ENCODE measurements around the gene SETMAR.
"Not testable (repeated sequence)": the region's sequence is repeated elsewhere in the genome, so short reads cannot be mapped to it uniquely, and the experiment has no call there.

SETMAR gene

DNA sequence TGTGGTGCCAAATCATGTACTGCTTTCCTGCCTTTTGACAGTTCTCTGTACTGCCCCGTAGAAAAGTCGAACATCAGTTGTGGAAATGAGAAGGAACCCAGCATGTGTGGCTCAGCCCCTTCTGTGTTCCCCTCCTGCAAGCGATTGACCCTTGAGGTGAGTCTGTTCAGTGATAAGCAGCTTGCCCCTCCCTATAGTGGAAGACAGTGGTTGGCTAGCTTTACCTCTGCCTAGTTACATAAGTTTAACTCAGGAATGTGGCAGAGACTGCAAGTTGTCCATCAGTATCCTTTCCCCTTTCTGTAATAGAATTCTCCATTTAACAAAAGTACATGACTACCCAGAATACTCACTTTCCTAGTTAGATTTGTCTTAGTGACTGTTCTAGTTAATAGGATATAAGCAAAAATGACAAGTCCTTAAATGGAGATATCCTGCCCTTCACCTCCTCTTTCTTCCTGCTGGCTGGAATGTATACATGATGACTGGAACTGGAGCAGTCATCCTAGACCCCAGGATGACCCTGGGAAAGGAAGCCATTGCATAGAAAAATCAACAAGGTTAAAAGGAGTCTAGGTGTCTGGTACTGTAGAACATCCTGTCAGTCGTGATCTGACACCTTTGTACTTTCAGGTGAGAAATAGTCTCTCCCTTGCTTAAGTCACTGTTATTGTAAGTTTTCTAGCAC lies 10.6 kb downstream of the SETMAR start:
- in situ Hi-C loops (cut with MboI; ENCODE audit: low sequenced_read_pairs): no loop called here

DNA sequence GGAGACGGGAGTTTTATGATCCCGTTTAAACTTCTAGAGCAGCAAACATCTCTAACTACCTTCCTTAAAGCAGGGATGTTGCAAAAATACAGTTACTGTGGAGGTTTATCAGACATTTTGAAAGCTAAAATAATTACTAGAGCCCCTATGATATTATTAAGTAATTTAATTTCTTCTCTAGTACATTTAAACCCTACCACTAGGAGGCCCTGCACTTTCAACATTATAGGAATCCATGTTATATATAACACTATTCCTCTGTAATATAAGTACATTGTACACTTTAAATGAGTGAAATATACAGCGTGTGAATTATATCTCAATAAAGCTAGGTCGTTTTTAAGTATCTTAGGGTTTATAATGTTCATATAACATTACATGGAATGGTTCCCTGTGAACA lies 11.5 kb downstream of the SETMAR start:
- in situ Hi-C loops (cut with MboI; ENCODE audit: low sequenced_read_pairs): no loop called here

DNA sequence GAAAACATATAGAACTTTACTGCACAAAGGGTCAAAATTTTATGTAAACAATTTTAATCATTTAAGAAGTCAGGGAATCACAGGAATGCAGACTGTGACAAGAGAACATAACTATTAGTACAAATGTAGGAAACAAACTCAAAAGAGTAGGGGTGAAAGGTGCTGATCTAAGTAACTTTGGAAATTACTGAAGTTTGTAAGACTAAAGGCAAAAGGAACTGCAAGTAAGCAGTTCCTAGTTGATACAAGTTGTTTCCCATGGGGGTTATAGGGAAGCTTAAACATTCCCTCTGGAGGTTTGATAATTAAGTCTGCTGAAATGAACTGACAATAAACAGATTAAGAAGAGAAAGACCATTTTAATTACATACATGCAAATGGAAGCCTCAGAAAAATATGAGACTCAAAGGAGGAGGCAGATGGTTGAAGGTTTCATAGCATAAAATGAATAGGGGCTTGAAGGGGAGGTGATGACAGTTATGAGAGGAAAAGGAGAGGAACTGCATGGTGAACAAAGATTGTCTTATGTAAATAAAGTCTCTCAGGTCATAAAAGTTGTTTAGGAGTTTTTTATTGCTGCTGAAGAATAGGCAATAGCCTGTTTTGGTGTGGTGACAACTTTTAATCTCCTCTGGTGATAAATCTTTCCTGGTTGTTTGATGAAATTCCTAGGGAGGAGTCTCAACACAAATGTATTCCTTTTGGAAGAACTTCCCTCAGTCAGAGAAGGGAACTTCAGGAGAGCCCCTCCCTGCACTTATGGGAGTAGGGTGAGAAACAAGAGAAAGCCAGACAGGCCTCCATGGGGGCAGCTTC lies 17.1 kb downstream of the SETMAR start:
- in situ Hi-C loops (cut with MboI; ENCODE audit: low sequenced_read_pairs): no loop called here

DNA sequence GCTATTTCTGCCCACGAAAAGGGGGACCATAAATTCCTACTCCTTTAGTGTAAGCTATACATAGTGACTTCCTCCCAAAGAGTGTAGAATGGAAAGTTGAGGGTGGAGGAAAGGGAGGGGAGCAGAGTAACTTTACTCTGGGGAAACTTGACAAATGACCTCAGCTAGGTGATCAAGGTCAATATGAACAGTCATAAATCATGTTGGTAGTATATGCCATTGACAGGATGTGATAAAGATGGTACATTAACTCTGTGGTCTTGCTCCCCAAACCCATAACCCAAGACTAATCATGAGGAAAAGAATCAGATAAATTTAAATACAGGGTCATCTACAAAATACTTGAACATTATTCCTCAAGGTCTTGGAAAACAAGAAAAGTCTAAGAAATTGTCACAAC lies 18.6 kb downstream of the SETMAR start:
- in situ Hi-C loops (cut with MboI; ENCODE audit: low sequenced_read_pairs): no loop called here

DNA sequence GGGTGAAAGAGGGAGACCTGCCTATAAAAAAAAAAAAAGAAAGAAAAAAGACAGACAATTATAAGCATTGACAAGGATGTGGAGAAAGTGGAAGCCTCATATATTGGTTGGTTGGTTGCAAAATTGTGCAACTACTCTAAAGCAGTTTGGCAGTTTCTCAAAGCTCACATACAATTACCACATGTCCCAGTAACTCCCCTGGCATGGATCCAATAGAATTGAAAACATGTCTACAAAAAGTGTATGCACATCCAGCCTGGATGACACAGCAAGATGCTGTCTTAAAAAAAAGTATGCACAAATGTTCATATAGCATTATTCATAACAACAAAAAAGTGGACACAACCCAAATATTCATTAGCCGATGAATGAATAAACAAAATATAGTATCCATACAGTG lies 19.5 kb downstream of the SETMAR start:
- in situ Hi-C loops (cut with MboI; ENCODE audit: low sequenced_read_pairs): no loop called here

DNA sequence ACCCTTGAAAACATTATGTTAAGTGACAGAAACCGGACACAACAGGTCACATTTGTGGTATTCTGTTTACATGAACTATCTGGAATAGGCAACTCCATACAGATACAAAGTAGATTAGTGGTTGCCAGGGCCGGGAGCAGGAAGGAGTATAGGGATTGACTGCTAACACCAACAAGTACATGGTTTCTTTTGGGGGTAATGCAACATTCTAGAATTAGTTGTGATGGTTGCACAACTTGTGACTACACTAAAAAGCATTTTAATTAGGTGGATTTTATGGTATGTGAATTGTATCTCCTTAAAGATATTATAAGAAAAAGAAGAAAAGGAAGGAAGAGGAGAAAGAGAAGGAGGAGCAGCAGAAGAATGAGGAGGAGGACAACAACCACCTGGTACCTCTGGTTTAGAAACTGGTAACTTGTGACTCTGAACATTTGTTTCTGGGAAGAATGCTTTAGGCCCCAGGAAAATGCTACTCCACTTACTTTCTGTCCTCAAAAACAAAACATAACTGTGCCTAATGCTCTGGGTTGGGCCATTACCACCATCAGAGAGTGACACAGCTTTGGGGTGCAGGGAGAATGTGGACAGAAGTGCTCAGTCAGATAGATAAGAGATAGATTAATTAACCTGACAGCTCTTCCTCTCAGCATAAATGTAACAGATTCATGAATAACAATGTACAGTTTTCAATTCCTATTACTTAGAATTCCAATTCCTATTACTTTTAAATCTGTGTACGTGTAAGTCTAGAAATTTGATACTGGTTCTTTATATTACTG lies 20.3 kb downstream of the SETMAR start:
- in situ Hi-C loops (cut with MboI; ENCODE audit: low sequenced_read_pairs): no loop called here

DNA sequence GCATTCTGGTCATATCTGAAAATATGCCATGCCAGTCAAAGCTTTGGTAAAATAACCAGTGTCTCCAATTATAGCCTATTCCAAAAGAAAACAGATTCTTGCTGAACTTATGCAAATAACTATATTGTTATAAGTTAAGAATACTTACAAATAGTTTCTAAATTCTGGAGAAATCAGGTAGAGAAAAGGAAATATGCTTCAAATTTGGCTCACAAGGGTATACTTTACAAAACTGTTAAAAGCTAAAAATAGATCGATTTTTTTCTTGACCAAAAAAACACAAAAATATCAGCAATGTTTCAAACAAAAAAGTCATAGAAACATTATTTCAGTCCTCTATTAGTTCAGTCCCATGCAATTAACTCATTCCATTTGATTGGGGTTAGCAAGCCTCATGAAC lies 23.7 kb downstream of the SETMAR start:
- in situ Hi-C loops (cut with MboI; ENCODE audit: low sequenced_read_pairs): no loop called here

DNA sequence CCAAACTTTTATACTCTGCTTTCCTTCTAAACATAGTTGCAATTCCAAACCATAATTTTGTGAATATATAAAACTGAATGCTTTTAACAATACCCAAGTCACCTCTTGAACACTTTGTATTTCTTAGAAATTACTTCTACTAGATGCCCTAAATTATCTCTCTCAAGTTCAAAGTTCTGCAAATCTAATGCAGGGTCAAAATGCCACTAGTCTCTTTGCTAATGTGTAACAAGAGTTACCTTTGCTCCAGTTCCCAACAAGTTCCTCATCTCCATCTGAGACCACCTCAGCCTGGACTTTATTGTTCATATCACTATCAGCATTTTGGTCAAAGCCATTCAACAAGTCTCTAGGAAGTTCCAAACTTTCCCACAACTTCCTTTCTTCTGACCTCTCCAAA lies 26.6 kb downstream of the SETMAR start:
- in situ Hi-C loops (cut with MboI; ENCODE audit: low sequenced_read_pairs): not testable (repeated sequence)

DNA sequence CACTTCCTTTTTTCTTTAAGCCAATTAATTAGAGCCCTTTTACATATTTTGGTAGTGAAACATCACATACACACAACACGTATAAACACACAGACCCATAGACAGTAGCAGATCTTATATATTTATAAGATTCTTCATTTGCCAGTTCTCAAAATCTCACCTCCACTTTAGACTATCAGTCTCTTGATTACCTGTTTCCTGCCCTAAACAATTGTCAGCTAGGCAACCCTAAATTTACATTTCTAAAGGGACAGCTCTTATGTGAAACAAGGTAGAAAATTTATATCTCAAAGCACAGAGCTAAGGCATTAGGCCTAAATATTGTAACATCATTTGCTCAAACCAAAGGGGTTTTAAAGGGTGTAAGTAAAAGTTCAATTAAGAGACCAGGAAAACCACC lies 28.9 kb downstream of the SETMAR start:
- in situ Hi-C loops (cut with MboI; ENCODE audit: low sequenced_read_pairs): no loop called here

DNA sequence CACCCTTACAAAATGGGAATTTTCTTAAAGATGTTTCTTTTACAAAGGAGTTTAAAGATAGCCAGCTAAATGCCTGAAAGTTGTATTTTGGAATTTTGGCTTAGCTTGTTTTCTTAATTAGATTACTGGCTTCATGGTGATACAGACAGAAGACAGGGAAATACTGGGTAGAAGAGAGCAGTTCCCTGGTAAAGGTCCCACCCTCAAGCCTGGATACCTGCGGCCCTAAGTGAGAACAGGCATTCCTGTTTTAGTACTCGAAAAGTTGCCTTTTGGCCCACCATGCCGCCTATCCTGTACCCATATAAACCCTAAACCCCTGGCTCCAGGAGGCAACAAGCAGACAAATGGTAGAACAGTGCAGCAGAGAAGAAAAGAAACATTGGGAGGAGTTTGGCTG lies 29.4 kb downstream of the SETMAR start:
- in situ Hi-C loops (cut with MboI; ENCODE audit: low sequenced_read_pairs): no loop called here

DNA sequence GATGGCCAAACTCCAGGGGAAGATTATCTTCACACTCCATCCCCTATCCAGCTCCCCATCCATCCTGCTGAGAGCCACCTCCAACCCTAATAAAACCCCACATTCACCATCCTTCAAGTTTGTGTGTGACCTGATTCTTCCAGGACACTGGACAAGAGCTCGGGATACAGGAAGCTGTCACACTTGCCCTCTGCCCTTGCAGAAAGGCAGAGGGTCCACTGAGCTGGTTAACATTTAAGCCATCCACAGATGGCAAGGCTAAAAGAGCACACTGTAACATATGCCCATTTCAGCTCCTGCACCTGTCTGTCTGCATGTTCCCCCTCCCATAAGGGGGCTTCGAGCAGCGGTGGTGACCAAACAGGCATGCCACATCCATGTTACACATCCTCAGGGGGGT lies 29.8 kb downstream of the SETMAR start:
- in situ Hi-C loops (cut with MboI; ENCODE audit: low sequenced_read_pairs): no loop called here

DNA sequence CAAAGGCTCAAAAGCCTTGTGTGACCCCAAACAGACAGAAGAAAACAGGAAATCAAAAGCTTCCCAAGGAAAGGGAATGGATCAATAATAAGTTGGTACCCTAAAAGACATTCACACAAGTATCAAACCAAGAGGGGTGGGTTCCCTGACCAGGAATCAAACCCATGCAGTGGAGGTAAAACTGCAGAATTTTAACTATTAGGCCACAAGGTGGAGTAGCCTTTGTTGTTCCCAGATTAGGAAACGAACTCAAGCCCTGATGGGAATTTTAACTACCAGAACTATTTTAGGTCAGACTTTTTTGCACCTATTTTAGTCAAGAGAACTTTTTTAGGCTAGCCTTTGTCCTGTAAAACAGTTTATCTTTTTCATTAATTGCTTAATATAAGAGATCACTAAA lies 31.4 kb downstream of the SETMAR start:
- in situ Hi-C loops (cut with MboI; ENCODE audit: low sequenced_read_pairs): no loop called here

DNA sequence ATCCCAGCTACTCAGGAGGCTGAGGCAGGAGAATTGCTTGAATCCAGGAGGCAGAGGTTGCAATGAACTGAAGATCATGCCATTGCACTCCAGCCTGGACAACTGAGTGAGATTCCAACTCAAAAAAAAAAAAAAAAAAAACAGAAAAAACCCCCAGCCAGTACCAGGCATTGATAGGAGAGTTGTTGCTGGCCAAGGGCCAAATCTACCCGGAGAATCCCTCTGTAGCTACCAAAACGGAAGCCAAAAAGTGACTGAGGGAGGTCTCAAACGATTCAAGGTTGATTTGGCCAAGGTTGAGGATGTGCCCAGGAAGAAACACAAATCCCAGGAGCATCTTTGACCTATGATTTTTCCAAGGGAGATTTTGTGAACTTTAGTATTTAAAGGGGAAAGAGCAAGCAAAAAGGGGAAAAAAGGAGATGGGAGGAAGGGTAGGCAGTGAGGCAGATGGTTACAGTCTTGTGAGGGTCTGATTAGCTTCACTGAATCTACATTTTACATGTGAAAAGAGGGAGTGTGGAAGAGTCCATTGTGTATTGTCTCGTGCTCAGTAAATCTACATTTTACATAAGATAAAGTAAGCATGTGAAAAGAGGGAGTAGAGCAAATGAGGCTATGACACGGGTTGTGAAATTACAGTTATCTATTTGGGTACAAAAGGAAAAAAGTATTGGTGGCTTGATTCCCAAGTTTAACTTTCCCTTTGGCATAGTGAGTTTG lies 32.8 kb downstream of the SETMAR start:
- in situ Hi-C loops (cut with MboI; ENCODE audit: low sequenced_read_pairs): no loop called here

DNA sequence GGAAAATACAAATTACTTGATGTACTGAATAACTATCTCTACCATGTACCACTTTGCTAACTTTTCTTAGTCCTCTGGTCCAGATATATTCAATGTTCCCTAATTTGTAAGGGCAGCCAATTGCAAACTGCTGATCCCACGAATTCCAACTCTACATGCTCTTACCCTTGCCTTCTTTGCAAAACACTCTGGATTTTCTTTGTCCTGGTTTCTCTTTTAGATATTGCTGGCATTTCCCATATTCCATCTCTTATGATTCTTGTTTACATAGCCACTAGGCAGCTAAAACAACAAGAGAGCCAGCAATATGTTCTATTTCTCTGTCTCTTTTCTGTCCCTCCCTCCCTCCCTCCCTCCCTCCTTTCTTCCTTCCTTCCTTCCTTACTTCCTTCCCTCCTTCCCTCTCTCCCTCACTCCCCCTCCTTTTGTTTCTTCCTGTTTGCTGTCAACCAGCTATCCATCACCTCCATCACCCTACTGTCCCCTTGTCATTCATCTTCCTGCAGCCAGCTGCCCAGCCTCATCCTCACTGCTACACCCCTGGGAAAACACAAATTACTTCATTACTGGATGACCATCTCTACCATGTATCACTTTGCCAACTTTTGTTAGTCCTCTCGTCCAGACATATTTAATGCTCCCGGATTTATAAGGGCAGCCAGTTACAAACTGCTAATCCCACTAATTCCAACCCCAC lies 33.8 kb downstream of the SETMAR start:
- in situ Hi-C loops (cut with MboI; ENCODE audit: low sequenced_read_pairs): no loop called here

DNA sequence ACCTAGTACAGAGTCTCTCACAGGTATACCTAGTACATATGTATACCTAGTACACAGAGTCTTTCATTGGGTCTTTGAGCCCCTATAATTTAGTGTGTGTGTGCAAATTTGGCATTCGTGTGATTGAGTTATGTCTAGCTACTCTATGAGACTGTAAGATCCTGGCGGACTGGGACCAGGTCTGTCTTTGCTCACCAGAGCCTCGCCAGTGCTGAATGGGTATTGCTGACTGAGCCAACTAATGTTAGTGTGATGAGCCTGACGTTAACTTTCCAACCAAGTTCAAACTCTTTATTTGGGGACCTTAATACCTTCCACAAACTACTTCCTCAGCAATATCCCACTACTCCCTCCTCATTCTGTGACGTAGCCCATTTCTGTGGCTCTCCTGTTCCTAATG lies 35.6 kb downstream of the SETMAR start:
- in situ Hi-C loops (cut with MboI; ENCODE audit: low sequenced_read_pairs): no loop called here

DNA sequence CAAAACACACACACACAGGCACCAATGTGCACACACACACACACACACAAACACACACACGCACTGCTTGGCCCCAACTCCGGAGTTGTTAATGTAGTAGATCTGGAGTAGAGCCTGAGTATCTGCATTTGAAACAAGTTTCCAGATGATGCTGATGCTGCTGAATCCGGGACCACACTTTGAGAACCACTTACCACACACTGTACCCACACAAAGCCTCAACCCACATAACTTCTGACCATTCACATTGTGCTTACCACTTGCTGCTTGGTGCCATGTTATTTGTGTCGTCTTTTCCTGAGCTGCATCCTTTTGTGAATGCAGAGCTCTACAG lies 36.9 kb downstream of the SETMAR start:
- in situ Hi-C loops (cut with MboI; ENCODE audit: low sequenced_read_pairs): no loop called here

DNA sequence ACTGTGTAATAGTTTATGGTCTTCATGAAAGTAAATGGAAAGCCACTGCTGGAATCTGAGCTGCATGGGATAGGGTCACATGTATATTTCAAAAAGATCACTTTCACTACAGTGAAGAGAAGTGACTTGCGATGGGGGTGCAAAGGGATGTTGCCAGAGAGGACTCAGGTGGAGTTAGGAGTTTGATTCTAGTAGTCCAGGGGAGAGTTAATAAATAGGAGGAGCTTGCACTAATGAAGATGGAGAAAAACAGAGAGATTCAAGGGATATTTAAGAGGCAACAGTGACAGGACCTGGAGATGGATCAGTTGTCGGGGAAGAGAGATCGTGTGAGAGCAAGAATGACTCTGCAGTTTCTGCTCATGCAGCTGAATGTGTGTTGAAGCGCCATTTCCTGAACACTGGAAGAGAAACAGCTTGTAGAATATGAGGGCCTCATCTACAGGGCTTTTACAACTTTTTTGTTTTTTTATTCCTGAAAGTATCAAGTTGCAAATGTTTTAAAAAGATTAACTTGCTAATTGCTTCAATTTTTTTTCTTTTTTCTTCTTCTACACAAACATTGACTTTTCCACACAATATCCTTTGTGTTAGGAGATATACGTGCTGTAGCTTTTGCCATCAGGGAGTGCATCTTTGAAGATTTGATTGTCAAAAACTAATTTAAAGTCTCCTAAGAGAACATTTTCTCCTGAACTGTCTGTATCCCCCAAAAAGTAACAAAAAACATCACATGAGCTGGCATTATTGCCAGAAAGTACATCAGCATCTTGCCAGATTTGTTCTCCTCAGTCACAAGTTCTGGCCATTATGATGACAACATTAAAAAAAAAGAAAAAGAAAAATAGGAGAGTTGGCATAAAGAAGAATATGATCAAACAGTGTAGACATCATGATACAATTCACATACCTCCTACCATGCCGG lies 37.5 kb downstream of the SETMAR start:
- in situ Hi-C loops (cut with MboI; ENCODE audit: low sequenced_read_pairs): no loop called here

DNA sequence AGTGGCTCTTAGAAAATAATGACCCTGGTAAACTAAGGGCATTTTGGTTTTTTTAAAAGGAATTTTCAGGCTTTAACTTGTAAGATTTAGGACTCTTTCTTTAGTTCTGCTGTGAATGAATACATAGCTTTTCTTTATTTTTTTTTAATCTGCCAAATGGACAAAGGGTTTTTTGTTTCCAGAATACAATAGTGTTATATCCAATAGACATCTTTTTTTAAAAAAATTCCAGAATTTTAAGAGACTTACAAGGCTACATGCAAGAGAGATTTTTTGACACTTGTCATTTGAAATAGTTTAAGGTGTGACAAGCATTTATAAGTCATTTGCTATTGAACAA lies 38.1 kb downstream of the SETMAR start:
- in situ Hi-C loops (cut with MboI; ENCODE audit: low sequenced_read_pairs): no loop called here

DNA sequence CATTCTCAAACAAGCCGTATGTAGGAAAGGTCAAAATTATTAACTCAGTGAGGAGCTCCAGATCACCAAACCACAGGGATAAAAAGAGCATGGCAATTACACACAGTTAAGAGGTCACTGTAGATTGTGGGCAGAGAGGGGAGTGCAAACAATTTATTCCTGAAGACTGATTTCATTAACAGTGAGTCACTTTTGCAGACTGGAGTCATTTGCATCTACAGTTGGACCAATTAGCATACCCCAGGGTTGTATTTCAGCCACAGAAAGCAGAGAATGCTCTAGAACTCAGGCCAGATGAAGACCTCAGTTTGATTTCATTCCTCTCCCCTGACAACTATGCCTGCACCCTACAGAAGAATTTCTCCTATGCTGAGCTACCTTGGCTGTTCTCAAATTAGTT lies 40.1 kb downstream of the SETMAR start:
- in situ Hi-C loops (cut with MboI; ENCODE audit: low sequenced_read_pairs): no loop called here

DNA sequence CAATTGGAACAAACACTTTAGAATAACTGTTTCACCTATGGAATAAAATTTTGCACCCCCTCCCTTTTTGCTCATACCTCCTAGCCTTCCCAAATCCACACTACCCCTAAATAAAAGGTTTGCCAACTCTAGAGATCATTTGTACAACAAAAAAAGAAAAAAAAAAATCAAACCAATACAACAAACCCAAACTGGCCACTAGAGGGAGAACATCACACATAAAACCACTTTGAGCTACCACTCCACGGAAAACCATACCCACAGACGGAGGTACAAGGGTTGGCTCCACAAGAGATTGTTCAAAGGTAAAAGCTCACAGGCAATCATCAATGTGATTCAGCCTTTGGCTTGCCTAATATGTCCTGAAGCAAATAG lies 47.6 kb downstream of the SETMAR start:
- in situ Hi-C loops (cut with MboI; ENCODE audit: low sequenced_read_pairs): no loop called here
